Neural crest cell (in vitro differentiated cells): ENCODE data around the gene NMT2. TPM values are rescaled to one million over a fixed set of nuclear protein-coding genes. Genes with fewer than 3 reads are reported as not detected.

Experiments
- DNase-seq: peaks from one replicate; pipeline ENCODE4 v3.0.0; 2021; ENCODE audit warnings: low read depth, mixed read lengths, low spot score
- H3K27ac Mint-ChIP-seq: one replicate; pipeline ENCODE4 v1.8.0; 2021; ENCODE audit warnings: mild to moderate bottlenecking, mixed read lengths; ENCODE audit not compliant: unreplicated experiment
- H3K27me3 Mint-ChIP-seq: 2 replicates; pipeline ENCODE4 v1.8.0; 2021; ENCODE audit warnings: low read depth, mild to moderate bottlenecking, mixed read lengths
- H3K36me3 Mint-ChIP-seq: 2 replicates; pipeline ENCODE4 v1.8.0; 2021; ENCODE audit warnings: low read depth, mild to moderate bottlenecking, mixed read lengths
- H3K4me1 Mint-ChIP-seq: 2 replicates; pipeline ENCODE4 v1.8.0; 2021; ENCODE audit warnings: mixed read lengths
- H3K4me3 Mint-ChIP-seq: one replicate; pipeline ENCODE4 v1.8.0; 2021; ENCODE audit warnings: mild to moderate bottlenecking, mixed read lengths
- H3K9me3 Mint-ChIP-seq: 2 replicates; pipeline ENCODE4 v1.8.0; 2021; ENCODE audit warnings: mixed read lengths
- total RNA-seq: library from RNA; stranded (reverse); gene quantifications from 2 replicates; pipeline ENCODE4 v1.2.1, GENCODE V29; 2021
- TF ChIP-seq, protein P1 (sequence below): fragments of 200-600 bp; sonication (generic); conservative IDR thresholded peaks from 2 replicates; pipeline ENCODE4 v1.5.0; 2021; ENCODE audit warnings: antibody characterized with exemption, mild to moderate bottlenecking

The NMT2 gene
- total RNA-seq, 1 donor from 2014 or later, result 24.4 TPM

DNA sequence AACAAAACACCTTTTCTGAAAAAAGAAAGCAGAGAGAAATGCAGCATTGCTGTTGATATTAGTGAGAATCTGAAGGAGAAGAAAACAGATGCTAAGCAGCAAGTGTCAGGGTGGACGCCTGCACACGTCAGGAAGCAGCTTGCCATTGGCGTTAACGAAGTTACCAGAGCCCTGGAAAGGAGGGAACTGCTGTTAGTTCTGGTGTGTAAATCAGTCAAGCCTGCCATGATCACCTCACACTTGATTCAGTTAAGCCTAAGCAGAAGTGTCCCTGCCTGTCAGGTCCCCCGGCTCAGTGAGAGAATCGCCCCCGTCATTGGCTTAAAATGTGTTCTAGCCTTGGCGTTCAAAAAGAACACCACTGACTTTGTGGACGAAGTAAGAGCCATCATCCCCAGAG, 65.0 kb downstream of the NMT2 start:
- Mint-ChIP-seq H3K27ac (no peak overlapping the region), H3K4me3 (no peak overlapping the region), H3K4me1 (peaks cover 17% of the 10 kb centered on the region), H3K9me3 (no peaks in the 10 kb centered on the region), H3K27me3 (no peaks in the 10 kb centered on the region), H3K36me3 (peaks cover 5% of the 10 kb centered on the region)
- TF ChIP-seq, protein P1, sequence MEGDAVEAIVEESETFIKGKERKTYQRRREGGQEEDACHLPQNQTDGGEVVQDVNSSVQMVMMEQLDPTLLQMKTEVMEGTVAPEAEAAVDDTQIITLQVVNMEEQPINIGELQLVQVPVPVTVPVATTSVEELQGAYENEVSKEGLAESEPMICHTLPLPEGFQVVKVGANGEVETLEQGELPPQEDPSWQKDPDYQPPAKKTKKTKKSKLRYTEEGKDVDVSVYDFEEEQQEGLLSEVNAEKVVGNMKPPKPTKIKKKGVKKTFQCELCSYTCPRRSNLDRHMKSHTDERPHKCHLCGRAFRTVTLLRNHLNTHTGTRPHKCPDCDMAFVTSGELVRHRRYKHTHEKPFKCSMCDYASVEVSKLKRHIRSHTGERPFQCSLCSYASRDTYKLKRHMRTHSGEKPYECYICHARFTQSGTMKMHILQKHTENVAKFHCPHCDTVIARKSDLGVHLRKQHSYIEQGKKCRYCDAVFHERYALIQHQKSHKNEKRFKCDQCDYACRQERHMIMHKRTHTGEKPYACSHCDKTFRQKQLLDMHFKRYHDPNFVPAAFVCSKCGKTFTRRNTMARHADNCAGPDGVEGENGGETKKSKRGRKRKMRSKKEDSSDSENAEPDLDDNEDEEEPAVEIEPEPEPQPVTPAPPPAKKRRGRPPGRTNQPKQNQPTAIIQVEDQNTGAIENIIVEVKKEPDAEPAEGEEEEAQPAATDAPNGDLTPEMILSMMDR, result no peak
- DNase-seq, result no peak

GRCh38 chr10:15099886-15100285, 68.6 kb downstream of the NMT2 start:
- no peak for DNase-seq
- peak overlapping the region; percentile 82 for H3K4me3 Mint-ChIP-seq
- peaks cover 3% of the 10 kb centered on the region for H3K36me3 Mint-ChIP-seq
- peaks cover 30% of the 10 kb centered on the region for H3K4me1 Mint-ChIP-seq
- TF ChIP-seq, protein P1, result no peak
- H3K9me3 Mint-ChIP-seq, result no peaks in the 10 kb centered on the region
- H3K27me3 Mint-ChIP-seq, result no peaks in the 10 kb centered on the region
- no peak overlapping the region for H3K27ac Mint-ChIP-seq

- Mint-ChIP-seq H3K27me3 (no peaks in the 10 kb centered on the region), H3K36me3 (peaks cover 5% of the 10 kb centered on the region), H3K4me3 (peak within 1 kb of the TSS; percentile 95), H3K4me1 (peaks cover 31% of the 10 kb centered on the region), H3K9me3 (no peaks in the 10 kb centered on the region), H3K27ac (peak within 1 kb of the TSS; percentile 96)
- TF ChIP-seq, protein P1, result no peak
- peak; percentile 96 for DNase-seq
Measured at GRCh38 chr10:15097011-15097812, 71.3 kb downstream of the NMT2 start, which contains the start of gene RPP38. RPP38 (plus strand) TSS chr10:15097355; CDS start chr10:15103315, 5,960 bp downstream.

DNA sequence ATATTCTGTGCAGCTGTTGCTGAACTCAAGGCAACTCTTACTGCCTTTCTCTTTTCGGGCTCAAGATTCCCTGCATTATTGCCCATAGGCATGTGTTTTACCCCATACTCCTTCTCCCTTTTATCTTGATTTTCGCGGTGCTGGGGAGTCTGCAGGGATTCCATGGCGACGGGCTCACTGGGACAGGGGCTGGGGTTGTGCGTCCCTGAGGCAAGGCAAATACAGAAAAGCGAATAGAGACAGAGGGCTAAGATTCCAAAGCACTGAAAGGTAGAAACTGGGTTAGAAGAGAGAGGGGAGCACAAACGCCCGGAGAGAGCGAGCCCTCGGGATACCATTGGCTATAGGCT, 71.9 kb downstream of the NMT2 start:
- H3K4me3 Mint-ChIP-seq, result peak overlapping the region; percentile 95
- peaks cover 31% of the 10 kb centered on the region for H3K4me1 Mint-ChIP-seq
- no peak for DNase-seq
- TF ChIP-seq, protein P1, result no peak
- peak overlapping the region; percentile 63 for H3K27ac Mint-ChIP-seq
- H3K27me3 Mint-ChIP-seq, result peaks cover under 1% of the 10 kb centered on the region
- no peaks in the 10 kb centered on the region for H3K9me3 Mint-ChIP-seq
- H3K36me3 Mint-ChIP-seq, result peaks cover 8% of the 10 kb centered on the region

GRCh38 chr10:15092855-15093408, 75.6 kb downstream of the NMT2 start:
- H3K27me3 Mint-ChIP-seq, result peaks cover 4% of the 10 kb centered on the region
- no peak for DNase-seq
- H3K27ac Mint-ChIP-seq, result no peak overlapping the region
- peaks cover 5% of the 10 kb centered on the region for H3K36me3 Mint-ChIP-seq
- TF ChIP-seq, protein P1, result no peak
- H3K9me3 Mint-ChIP-seq, result no peaks in the 10 kb centered on the region
- H3K4me3 Mint-ChIP-seq, result no peak overlapping the region
- H3K4me1 Mint-ChIP-seq, result peaks cover 17% of the 10 kb centered on the region
